Measurements from ENCODE around the gene RASL10B. TPM values are rescaled to one million over a fixed set of nuclear protein-coding genes. Genes with fewer than 3 reads are reported as not detected.

The RASL10B gene
- total RNA-seq, 1 donor from 2014 or later, result 4.8 TPM

DNA sequence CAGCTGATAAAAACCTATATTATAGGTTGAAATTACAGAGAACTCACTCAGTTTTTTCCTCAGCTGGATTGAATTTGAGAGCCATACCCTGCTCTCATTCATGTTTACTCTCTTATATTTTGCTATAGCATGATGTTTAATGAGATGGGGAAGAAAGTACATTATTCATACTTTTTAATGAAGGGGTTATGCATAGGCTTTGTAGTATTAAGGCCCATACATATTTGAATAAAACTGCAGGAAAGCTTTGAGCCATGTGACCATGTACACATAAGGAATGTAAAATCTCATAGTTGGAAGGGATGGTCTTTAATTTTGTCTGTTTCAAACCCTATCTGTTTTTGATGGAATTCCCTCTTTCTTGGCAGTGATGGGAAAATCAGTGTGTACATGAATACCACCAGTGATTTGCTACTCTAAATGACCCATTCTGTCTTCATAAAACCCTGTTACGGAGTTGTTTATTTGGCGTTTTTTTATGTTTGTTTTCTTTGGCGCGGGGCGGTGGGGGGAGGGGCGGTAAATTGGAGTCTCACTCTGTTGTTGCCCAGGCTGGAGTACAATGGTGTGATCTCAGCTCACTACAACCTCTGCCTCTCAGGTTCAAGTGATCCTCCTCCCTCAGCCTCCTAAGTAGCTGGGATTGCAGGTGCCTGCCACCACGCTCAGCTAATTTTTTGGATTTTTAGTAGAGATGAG, 38.8 kb upstream of the RASL10B start:
- H3F3A ChIP-seq (ENCODE audit: low read depth), result no peaks in the 10 kb centered on the region
- H3K27ac Mint-ChIP-seq, result no peak overlapping the region
- H3K9ac ChIP-seq, result no peak overlapping the region

DNA sequence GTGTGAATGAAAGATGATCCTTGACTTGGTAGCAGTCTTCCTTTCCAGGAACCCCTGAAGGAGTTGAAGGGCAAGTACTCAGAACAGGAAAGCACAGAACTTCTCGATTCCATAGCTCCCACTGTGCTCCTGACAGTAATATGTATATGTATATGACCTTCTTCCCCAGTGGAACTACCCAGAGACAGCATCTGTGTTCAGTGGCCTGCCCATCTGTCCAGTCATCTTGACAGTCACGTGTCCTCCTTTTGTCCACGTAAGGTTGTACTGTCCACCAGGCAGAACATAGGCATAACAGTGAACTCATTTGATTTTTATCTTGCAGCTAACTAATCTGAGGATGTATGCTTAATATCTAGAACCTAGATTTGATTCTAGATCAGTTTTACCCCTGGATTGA, 37.8 kb upstream of the RASL10B start:
- no peak for DNase-seq (ENCODE audit: low spot score)
- Histone ChIP-seq H3K4me3 (no peak overlapping the region), H3K27me3 (no peaks in the 10 kb centered on the region), H3K4me2 (no peak overlapping the region), H3K4me1 (peaks cover 6% of the 10 kb centered on the region), H3K79me2 (ENCODE audit: low read depth) (no peaks in the 10 kb centered on the region), H2AFZ (replicated peaks) (no peak overlapping the region), H3F3A (ENCODE audit: low read depth) (no peaks in the 10 kb centered on the region), H3K36me3 (no peaks in the 10 kb centered on the region), H3K9ac (no peak overlapping the region), H3K9me3 (ENCODE audit: low read depth) (no peaks in the 10 kb centered on the region), H4K20me1 (ENCODE audit: low read depth) (peaks cover 17% of the 10 kb centered on the region), H3K27ac (no peak overlapping the region)
- H3K27ac Mint-ChIP-seq, result no peak overlapping the region
- TF ChIP-seq EZH2phosphoT487 (IDR thresholded peaks at IDR 0.05) (no peak), EZH2 (IDR thresholded peaks at IDR 0.05) (no peak)
- TF ChIP-seq, protein P1, sequence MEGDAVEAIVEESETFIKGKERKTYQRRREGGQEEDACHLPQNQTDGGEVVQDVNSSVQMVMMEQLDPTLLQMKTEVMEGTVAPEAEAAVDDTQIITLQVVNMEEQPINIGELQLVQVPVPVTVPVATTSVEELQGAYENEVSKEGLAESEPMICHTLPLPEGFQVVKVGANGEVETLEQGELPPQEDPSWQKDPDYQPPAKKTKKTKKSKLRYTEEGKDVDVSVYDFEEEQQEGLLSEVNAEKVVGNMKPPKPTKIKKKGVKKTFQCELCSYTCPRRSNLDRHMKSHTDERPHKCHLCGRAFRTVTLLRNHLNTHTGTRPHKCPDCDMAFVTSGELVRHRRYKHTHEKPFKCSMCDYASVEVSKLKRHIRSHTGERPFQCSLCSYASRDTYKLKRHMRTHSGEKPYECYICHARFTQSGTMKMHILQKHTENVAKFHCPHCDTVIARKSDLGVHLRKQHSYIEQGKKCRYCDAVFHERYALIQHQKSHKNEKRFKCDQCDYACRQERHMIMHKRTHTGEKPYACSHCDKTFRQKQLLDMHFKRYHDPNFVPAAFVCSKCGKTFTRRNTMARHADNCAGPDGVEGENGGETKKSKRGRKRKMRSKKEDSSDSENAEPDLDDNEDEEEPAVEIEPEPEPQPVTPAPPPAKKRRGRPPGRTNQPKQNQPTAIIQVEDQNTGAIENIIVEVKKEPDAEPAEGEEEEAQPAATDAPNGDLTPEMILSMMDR (IDR thresholded peaks at IDR 0.05), result no peak
- no peaks in the 10 kb centered on the region for H3K4me1 Mint-ChIP-seq
- peaks cover 3% of the 10 kb centered on the region for H3K27me3 Mint-ChIP-seq (ENCODE audit: insufficient read depth, low read depth)
- peaks cover 17% of the 10 kb centered on the region for H3K36me3 Mint-ChIP-seq
- no peak overlapping the region for H3K4me3 Mint-ChIP-seq
- no peaks in the 10 kb centered on the region for H3K9me3 Mint-ChIP-seq

More for the DNA sequence above, 38.8 kb upstream of the RASL10B start:
- Mint-ChIP-seq H3K9me3 (no peaks in the 10 kb centered on the region), H3K4me3 (no peak overlapping the region), H3K4me1 (no peaks in the 10 kb centered on the region), H3K36me3 (peaks cover 26% of the 10 kb centered on the region), H3K27me3 (ENCODE audit: insufficient read depth, low read depth) (peaks cover 3% of the 10 kb centered on the region)
- H2AFZ ChIP-seq (replicated peaks), result no peak overlapping the region
- H3K4me1 ChIP-seq, result peaks cover 6% of the 10 kb centered on the region
- no peaks in the 10 kb centered on the region for H3K36me3 ChIP-seq
- no peak for DNase-seq (ENCODE audit: low spot score)
- H4K20me1 ChIP-seq (ENCODE audit: low read depth), result peaks cover 17% of the 10 kb centered on the region
- no peak overlapping the region for H3K4me2 ChIP-seq
- H3K4me3 ChIP-seq, result no peak overlapping the region
- no peaks in the 10 kb centered on the region for H3K79me2 ChIP-seq (ENCODE audit: low read depth)
- TF ChIP-seq EZH2phosphoT487 (IDR thresholded peaks at IDR 0.05) (no peak), EZH2 (IDR thresholded peaks at IDR 0.05) (no peak)
- TF ChIP-seq, protein P1 (IDR thresholded peaks at IDR 0.05), result no peak
- no peaks in the 10 kb centered on the region for H3K27me3 ChIP-seq
- no peak overlapping the region for H3K27ac ChIP-seq
- no peaks in the 10 kb centered on the region for H3K9me3 ChIP-seq (ENCODE audit: low read depth)

DNA sequence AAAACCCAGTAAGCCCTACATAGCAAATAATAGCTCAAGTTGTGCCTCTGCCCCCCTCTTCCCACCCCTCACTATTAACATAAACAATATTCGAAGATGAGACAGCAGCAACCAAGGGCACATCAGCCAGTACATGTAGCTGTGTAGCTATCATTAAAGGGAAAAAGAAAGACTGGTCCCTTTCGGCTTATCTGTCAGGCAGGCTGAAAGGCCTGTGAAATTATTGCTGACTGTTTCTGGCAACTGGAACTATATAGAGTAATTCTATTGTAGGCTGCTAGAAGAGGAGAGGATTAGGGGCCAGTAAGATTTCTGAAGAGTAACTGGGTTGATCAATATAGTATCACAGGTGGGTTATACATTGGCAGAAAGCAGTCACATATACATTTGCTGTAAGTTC, 36.5 kb upstream of the RASL10B start:
- H4K20me1 ChIP-seq (ENCODE audit: low read depth), result peaks cover 17% of the 10 kb centered on the region
- H3K79me2 ChIP-seq (ENCODE audit: low read depth), result no peaks in the 10 kb centered on the region
- no peak overlapping the region for H3K27ac ChIP-seq
- Mint-ChIP-seq H3K27ac (no peak overlapping the region), H3K9me3 (no peaks in the 10 kb centered on the region), H3K4me1 (no peaks in the 10 kb centered on the region), H3K4me3 (no peak overlapping the region), H3K27me3 (ENCODE audit: insufficient read depth, low read depth) (peaks cover 3% of the 10 kb centered on the region), H3K36me3 (peaks cover 13% of the 10 kb centered on the region)
- H3K9me3 ChIP-seq (ENCODE audit: low read depth), result no peaks in the 10 kb centered on the region
- no peak overlapping the region for H3K9ac ChIP-seq
- H3K36me3 ChIP-seq, result no peaks in the 10 kb centered on the region
- DNase-seq (ENCODE audit: low spot score), result no peak
- H2AFZ ChIP-seq (replicated peaks), result no peak overlapping the region
- H3K4me3 ChIP-seq, result no peak overlapping the region
- H3K4me1 ChIP-seq, result peaks cover 6% of the 10 kb centered on the region
- no peak overlapping the region for H3K4me2 ChIP-seq
- H3F3A ChIP-seq (ENCODE audit: low read depth), result no peaks in the 10 kb centered on the region
- H3K27me3 ChIP-seq, result no peaks in the 10 kb centered on the region
- TF ChIP-seq EZH2 (IDR thresholded peaks at IDR 0.05) (no peak), EZH2phosphoT487 (IDR thresholded peaks at IDR 0.05) (no peak)
- TF ChIP-seq, protein P1 (IDR thresholded peaks at IDR 0.05), result no peak

Data from neural progenitor cell (in vitro differentiated cells).